ENCODE results near the gene PCDHA1.

Gene PCDHA1

DNA sequence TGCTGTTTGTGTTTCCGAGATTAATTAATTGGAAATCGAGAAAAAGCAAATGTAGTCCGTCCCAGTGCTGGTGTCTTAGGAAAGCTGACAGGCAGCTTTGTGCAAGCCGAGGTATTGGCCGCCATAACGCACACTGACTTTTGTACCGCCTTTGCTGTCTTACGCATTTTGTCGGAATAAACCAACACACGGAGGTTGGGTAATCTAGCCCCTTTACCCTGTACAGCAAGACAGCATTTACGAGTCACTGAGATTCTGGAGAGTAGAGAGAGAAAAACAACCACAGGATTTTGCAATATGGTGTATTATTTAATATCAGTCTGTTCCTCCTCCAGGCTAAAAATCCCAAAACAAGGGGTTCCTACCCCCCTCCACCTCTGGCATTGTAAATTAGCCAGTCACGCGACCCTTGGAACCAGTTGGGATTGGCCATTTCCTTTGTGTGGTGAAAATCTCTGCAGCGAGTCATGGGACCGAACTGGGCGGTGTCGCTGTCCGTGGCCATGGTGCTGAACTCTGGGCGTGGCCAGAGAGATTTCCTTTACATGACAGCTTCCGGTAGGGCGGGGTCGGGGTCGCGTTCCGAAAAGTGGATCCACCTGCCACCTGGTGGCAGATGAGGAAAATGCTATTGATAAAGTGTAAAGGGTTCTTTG, 255.0 kb downstream of the PCDHA1 start:
- peak; percentile 72 to 98 (median 94) for DNase-seq

DNA sequence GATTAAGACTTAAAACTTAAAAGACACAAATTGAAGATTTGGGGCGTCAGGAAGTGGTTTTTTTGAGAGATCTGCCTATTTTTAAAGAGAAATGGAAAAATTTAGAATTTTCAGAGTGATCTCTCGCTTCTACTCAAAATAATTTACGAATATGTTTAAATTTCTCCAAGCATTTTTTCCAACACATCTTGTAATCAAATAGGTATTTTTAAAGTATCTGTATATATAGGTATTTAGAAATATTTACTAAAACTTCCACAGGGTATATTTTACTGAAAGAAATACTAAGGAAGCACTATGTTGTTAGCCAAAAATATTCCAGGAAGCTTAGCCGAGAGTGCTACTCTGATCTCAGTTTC, 255.5 kb downstream of the PCDHA1 start:
- no peak for DNase-seq

DNA sequence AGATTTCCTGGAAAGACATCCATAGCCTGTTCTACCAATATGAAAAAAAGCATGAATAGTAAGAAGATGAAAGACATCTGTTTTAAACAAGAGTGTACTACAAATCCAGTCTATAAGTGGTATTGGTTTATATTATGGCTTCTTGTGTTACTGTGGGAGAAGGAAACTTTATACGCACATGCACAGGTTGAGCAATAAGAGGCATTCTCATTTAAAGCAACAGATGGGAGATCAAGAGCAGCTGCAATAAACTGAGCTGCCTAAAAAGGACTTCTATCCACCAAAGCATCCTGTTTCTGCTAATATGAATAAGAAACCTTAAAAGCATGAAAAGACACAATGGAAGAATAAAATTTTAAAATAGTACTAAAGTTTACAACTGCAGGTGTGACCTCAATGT, 256.6 kb downstream of the PCDHA1 start:
- DNase-seq = no peak

- no peak for DNase-seq
These were observed 264.9 kb downstream of the PCDHA1 start, which contains the start of gene PCDHB1 for GRCh38 chr5:141050622-141051520. TSS of gene PCDHB1 (plus strand) at chr5:141051374. CDS start at chr5:141051471, 97 bp downstream.

DNA sequence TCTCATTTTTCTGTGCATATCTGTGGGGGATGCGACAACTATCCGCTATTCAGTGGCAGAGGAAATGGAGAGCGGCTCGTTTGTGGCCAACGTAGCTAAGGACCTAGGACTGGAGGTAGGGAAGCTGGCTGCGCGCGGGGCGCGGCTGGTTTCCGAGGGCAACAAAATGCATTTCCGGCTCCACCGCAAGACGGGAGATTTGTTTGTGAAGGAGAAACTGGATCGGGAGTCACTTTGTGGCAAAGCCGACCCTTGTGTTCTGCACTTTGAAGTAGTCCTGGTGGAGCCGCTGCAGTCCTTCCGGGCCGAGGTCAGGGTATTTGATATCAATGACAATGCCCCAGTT, 265.6 kb downstream of the PCDHA1 start:
- DNase-seq = no peak

All from anterior cingulate cortex (tissue), 58 donors.